Measurements from ENCODE around the gene PPP6C.
"Not testable (repeated sequence)": the region's sequence is repeated elsewhere in the genome, so short reads cannot be mapped to it uniquely, and the experiment has no call there.

- not testable (repeated sequence) for TF ChIP-seq YY1 (IDR thresholded peaks at IDR 0.05; ENCODE audit: insufficient read depth, insufficient read length); ZNF274 (IDR thresholded peaks at IDR 0.05; ENCODE audit: low read depth, low read length); SUZ12 (IDR thresholded peaks at IDR 0.05; ENCODE audit: extremely low read depth, insufficient read depth, insufficient read length)
Observed at GRCh38 chr9:125118696-125119095, 70.9 kb downstream of the PPP6C start.

Measured in NT2/D1 (cell line).